Hepatic stellate cell (primary cell): ENCODE data around the gene HTD2.

ENCODE experiments used
- DNase-seq: peaks from one replicate; pipeline ENCODE4 v3.0.0; 2011; ENCODE audit warnings: low spot score

Gene HTD2

DNA sequence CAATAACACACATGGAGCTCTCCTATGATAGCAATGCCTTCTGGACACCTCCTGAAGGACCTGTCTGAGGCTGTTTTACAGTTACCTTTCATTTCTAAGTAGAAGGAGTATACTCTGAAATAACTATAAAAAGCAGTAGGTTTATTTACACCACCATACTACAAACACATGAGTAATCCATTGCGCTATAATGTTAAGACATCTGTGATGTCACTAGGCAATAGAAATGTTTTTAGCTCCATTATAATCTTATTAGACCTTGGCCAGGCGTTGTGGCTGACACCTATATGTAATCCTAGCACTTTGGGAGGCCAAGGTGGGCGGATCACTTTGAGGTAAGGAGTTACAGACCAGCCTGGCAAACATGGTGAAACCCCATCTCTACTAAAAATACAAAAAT lies 51.1 kb downstream of the HTD2 start:
- DNase-seq, result no peak

GRCh38 chr3:58358092-58358491 lies 51.8 kb downstream of the HTD2 start:
- no peak for DNase-seq

- no peak for DNase-seq
These were observed 52.5 kb downstream of the HTD2 start for GRCh38 chr3:58358808-58359207.

- DNase-seq, result no peak
These were observed 53.3 kb downstream of the HTD2 start for GRCh38 chr3:58359621-58360020.

GRCh38 chr3:58361866-58362265 lies 55.5 kb downstream of the HTD2 start:
- no peak for DNase-seq

- no peak for DNase-seq
These were observed 60.4 kb downstream of the HTD2 start for GRCh38 chr3:58366699-58367098.

- no peak for DNase-seq
These were observed 62.7 kb downstream of the HTD2 start for GRCh38 chr3:58369038-58369437.
